Pulmonary artery endothelial cell (primary cell): Measurements from ENCODE around the gene BCAR1. TPM values are rescaled to one million over a fixed set of nuclear protein-coding genes. Genes with fewer than 3 reads are reported as not detected.

Source experiments
- total RNA-seq: library from RNA; depleted of rRNA; stranded (reverse); fragments of >200 nt; gene quantifications from 2 replicates; pipeline ENCODE4 v1.2.3, GENCODE V29; 2014

Gene BCAR1
- total RNA-seq, 1 donor from 2014 or later = 118 TPM

Other genes with a start within 250 kb of the BCAR1 start
- 1.1 and 1.6 TPM in 2 replicates for gene LDHD, start 134.8 kb downstream of the BCAR1 start, total RNA-seq
- 10.7 and 13.5 TPM in 2 replicates for gene ZFP1, start 103.1 kb downstream of the BCAR1 start, total RNA-seq
- gene CTRB2, start 44.5 kb downstream of the BCAR1 start, total RNA-seq = not detected in 2 replicates
- gene CTRB1, start 32.6 kb downstream of the BCAR1 start, total RNA-seq = not detected in 2 replicates
- 51.0 and 55.1 TPM in 2 replicates for gene CFDP1, start 181.9 kb upstream of the BCAR1 start, total RNA-seq
- gene TMEM170A, start 213.1 kb upstream of the BCAR1 start, total RNA-seq = 25.1 and 49.3 TPM in 2 replicates
- 1.5 and 2.1 TPM in 2 replicates for gene CHST6, start 243.8 kb upstream of the BCAR1 start, total RNA-seq